ENCODE results near the gene FAM228B.

Gene FAM228B

DNA sequence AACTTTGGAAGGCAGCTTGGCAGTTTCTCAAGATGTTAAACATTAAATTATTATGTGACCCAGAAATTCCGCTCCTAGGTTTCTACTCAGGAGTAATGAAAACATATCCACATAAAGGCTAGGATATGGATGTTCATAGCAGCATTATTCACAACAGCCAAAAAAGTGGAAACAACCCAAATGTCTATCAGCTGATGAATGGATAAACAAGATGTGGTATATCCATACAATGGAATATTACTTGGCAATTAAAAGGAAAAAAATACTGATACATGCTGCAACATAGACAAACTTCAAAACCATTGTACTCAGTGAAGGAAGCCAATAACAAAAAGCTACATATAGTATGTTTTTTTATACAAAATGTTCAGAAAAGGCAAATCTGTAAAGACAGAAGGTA is 39.2 kb downstream of the FAM228B start:
- Histone ChIP-seq H3K9me3 (ENCODE audit: control insufficient read depth, low read length) (peaks cover 4% of the 10 kb centered on the region), H3K4me3 (ENCODE audit: low read length) (no peak overlapping the region), H3K27me3 (replicated peaks; ENCODE audit: control insufficient read depth, insufficient read depth, low read length) (no peaks in the 10 kb centered on the region), H3K9ac (ENCODE audit: low read length) (no peak overlapping the region), H3K4me1 (ENCODE audit: control insufficient read depth, insufficient read depth, low read length) (no peaks in the 10 kb centered on the region), H3K36me3 (ENCODE audit: control insufficient read depth, insufficient read depth, low read length, severe bottlenecking) (no peaks in the 10 kb centered on the region)
- no peak for DNase-seq (ENCODE audit: low read depth)

DNA sequence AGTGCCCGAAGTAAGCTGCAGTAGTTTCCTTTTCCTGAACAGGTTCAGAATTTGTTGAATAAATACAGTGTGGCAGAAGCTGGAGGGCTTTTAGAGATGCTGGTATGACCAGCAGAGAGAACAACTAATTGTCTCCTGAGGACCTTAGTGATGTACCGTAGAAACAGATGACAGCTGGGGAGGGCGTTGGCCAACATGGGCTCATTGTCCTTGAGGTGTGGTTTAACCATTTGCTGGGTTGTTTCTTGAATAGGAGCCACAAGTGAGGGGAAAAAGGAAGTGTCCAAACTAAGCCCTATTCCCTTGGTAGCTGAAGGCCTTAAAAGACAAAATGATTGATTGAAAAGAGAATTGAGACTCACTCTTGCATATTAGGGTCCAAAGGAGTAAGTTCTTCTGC is 39.9 kb downstream of the FAM228B start:
- Histone ChIP-seq H3K9ac (ENCODE audit: low read length) (no peak overlapping the region), H3K36me3 (ENCODE audit: control insufficient read depth, insufficient read depth, low read length, severe bottlenecking) (no peaks in the 10 kb centered on the region), H3K27me3 (replicated peaks; ENCODE audit: control insufficient read depth, insufficient read depth, low read length) (no peaks in the 10 kb centered on the region), H3K4me1 (ENCODE audit: control insufficient read depth, insufficient read depth, low read length) (no peaks in the 10 kb centered on the region), H3K9me3 (ENCODE audit: control insufficient read depth, low read length) (peaks cover 4% of the 10 kb centered on the region), H3K4me3 (ENCODE audit: low read length) (no peak overlapping the region)
- DNase-seq (ENCODE audit: low read depth), result no peak

- Histone ChIP-seq H3K9ac (ENCODE audit: low read length) (no peak overlapping the region), H3K27me3 (replicated peaks; ENCODE audit: control insufficient read depth, insufficient read depth, low read length) (no peaks in the 10 kb centered on the region), H3K4me1 (ENCODE audit: control insufficient read depth, insufficient read depth, low read length) (no peaks in the 10 kb centered on the region), H3K9me3 (ENCODE audit: control insufficient read depth, low read length) (peaks cover 4% of the 10 kb centered on the region), H3K4me3 (ENCODE audit: low read length) (no peak overlapping the region), H3K36me3 (ENCODE audit: control insufficient read depth, insufficient read depth, low read length, severe bottlenecking) (no peaks in the 10 kb centered on the region)
- DNase-seq (ENCODE audit: low read depth), result no peak
These were observed 40.3 kb downstream of the FAM228B start for GRCh38 chr2:24163601-24164000.

GRCh38 chr2:24164416-24164973 is 41.2 kb downstream of the FAM228B start:
- Histone ChIP-seq H3K27me3 (replicated peaks; ENCODE audit: control insufficient read depth, insufficient read depth, low read length) (no peaks in the 10 kb centered on the region), H3K4me1 (ENCODE audit: control insufficient read depth, insufficient read depth, low read length) (no peaks in the 10 kb centered on the region), H3K36me3 (ENCODE audit: control insufficient read depth, insufficient read depth, low read length, severe bottlenecking) (no peaks in the 10 kb centered on the region), H3K9ac (ENCODE audit: low read length) (no peak overlapping the region), H3K4me3 (ENCODE audit: low read length) (no peak overlapping the region), H3K9me3 (ENCODE audit: control insufficient read depth, low read length) (peaks cover 4% of the 10 kb centered on the region)
- peak; percentile 2 for DNase-seq (ENCODE audit: low read depth)

DNA sequence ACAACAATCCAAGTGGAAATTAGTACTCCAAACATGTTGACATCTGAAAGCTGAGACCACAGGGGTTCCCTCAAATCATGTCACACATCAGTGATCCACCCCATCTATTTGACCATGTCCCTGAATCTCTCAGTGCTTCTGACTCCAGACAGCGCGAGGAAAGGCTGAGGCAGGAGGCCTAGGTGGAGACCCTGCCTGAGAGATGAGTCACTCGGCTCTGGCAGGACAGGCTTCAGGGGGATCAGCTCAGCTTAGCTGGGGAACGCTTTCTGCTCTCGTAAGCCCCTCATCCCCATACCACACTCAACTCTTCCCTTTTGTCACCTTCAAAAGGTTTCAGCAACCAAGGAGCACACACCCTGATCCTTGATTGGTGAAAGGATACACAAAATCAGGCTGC is 45.8 kb downstream of the FAM228B start:
- Histone ChIP-seq H3K36me3 (ENCODE audit: control insufficient read depth, insufficient read depth, low read length, severe bottlenecking) (no peaks in the 10 kb centered on the region), H3K27me3 (replicated peaks; ENCODE audit: control insufficient read depth, insufficient read depth, low read length) (no peaks in the 10 kb centered on the region), H3K9me3 (ENCODE audit: control insufficient read depth, low read length) (no peaks in the 10 kb centered on the region), H3K9ac (ENCODE audit: low read length) (no peak overlapping the region), H3K4me1 (ENCODE audit: control insufficient read depth, insufficient read depth, low read length) (no peaks in the 10 kb centered on the region), H3K4me3 (ENCODE audit: low read length) (no peak overlapping the region)
- no peak for DNase-seq (ENCODE audit: low read depth)

- H3K36me3 ChIP-seq (ENCODE audit: control insufficient read depth, insufficient read depth, low read length, severe bottlenecking), result no peaks in the 10 kb centered on the region
- H3K27me3 ChIP-seq (replicated peaks; ENCODE audit: control insufficient read depth, insufficient read depth, low read length), result no peaks in the 10 kb centered on the region
- peak within 1 kb of the TSS; percentile 66 for H3K4me3 ChIP-seq (ENCODE audit: low read length)
- no peaks in the 10 kb centered on the region for H3K9me3 ChIP-seq (ENCODE audit: control insufficient read depth, low read length)
- peak within 1 kb of the TSS; percentile 63 for H3K9ac ChIP-seq (ENCODE audit: low read length)
- H3K4me1 ChIP-seq (ENCODE audit: control insufficient read depth, insufficient read depth, low read length), result peaks cover 8% of the 10 kb centered on the region
- no peak for DNase-seq (ENCODE audit: low read depth)
These were observed 51.6 kb downstream of the FAM228B start, which contains the start of gene FAM228A for GRCh38 chr2:24174851-24175277. TSS of gene FAM228A (plus strand) at chr2:24175053. CDS start at chr2:24175481, 428 bp downstream.

DNA sequence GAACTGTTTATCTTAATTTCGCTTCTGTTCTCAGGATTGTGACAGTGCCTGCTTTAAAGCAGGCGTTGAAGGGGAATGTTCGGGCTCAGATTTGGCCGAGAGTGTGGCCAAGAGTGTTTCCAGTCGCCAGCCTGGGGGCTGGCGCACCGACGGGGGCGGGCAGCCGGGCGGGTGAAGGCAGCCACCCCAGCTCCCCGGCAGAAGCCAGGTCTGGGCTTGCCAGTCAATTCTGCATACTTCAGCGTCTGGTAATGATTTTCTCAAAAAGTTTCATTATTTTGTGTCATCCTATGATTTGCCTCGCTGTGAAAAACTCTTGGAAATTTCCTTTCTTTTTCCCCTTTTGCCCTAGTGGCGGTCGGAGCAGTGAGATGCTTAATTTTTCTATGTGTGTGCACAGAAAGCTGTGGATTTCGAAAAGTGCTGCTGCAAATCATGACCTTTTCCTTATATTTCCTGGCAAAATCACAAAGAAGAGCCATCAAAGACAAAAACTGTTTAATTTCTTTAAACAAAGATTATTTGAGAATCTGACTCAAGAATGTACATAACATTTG is 52.4 kb downstream of the FAM228B start:
- no peaks in the 10 kb centered on the region for H3K27me3 ChIP-seq (replicated peaks; ENCODE audit: control insufficient read depth, insufficient read depth, low read length)
- H3K9me3 ChIP-seq (ENCODE audit: control insufficient read depth, low read length), result no peaks in the 10 kb centered on the region
- H3K9ac ChIP-seq (ENCODE audit: low read length), result peak overlapping the region; percentile 63
- DNase-seq (ENCODE audit: low read depth), result peak; percentile 9
- no peaks in the 10 kb centered on the region for H3K36me3 ChIP-seq (ENCODE audit: control insufficient read depth, insufficient read depth, low read length, severe bottlenecking)
- peak overlapping the region; percentile 66 for H3K4me3 ChIP-seq (ENCODE audit: low read length)
- H3K4me1 ChIP-seq (ENCODE audit: control insufficient read depth, insufficient read depth, low read length), result peaks cover 8% of the 10 kb centered on the region

- no peaks in the 10 kb centered on the region for H3K36me3 ChIP-seq (ENCODE audit: control insufficient read depth, insufficient read depth, low read length, severe bottlenecking)
- H3K4me1 ChIP-seq (ENCODE audit: control insufficient read depth, insufficient read depth, low read length), result peaks cover 8% of the 10 kb centered on the region
- DNase-seq (ENCODE audit: low read depth), result no peak
- H3K9ac ChIP-seq (ENCODE audit: low read length), result peak overlapping the region; percentile 63
- no peaks in the 10 kb centered on the region for H3K9me3 ChIP-seq (ENCODE audit: control insufficient read depth, low read length)
- H3K4me3 ChIP-seq (ENCODE audit: low read length), result no peak overlapping the region
- no peaks in the 10 kb centered on the region for H3K27me3 ChIP-seq (replicated peaks; ENCODE audit: control insufficient read depth, insufficient read depth, low read length)
These were observed 53.1 kb downstream of the FAM228B start for GRCh38 chr2:24176326-24176725.

DNA sequence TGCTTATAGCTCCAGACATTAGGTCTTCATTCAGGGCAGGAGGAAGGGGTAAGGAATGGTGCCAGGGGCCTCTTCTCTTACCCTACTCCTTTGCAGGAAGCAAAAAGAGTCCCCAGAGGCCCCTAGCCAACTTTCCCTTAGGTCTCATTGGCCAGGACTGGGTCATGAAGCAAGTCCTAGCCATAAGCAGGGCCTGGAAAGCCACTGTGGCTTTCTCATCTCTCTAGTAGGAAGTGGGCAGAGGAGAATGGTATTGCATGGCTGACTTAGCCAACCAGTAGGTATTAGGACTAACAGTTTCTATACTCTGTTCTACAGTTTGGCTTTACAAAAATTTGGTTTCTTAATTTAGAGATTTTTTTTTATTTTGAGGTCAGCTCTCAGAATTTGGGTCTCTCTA is 56.4 kb downstream of the FAM228B start:
- Histone ChIP-seq H3K4me1 (ENCODE audit: control insufficient read depth, insufficient read depth, low read length) (peaks cover 8% of the 10 kb centered on the region), H3K36me3 (ENCODE audit: control insufficient read depth, insufficient read depth, low read length, severe bottlenecking) (no peaks in the 10 kb centered on the region), H3K27me3 (replicated peaks; ENCODE audit: control insufficient read depth, insufficient read depth, low read length) (no peaks in the 10 kb centered on the region), H3K9ac (ENCODE audit: low read length) (no peak overlapping the region), H3K4me3 (ENCODE audit: low read length) (no peak overlapping the region), H3K9me3 (ENCODE audit: control insufficient read depth, low read length) (no peaks in the 10 kb centered on the region)
- no peak for DNase-seq (ENCODE audit: low read depth)

DNA sequence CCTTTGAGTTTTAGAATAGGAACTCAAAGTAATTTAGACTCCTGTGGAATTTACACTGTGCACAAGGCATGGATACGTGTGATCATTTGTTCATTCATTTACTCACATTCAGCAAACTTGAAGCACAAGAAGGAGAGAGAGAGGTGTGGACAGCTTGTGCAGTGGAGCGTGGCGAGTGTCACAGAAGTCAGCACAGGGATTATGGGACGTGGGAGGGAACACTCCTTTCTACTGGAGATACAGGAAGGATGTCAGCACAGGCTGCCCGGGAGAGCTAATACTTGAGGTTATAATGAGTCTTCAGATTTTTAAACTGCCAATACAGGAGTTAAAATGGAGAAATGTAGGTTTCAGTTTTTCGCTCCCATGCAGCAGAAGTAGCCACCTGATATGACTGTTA is 58.6 kb downstream of the FAM228B start:
- Histone ChIP-seq H3K9ac (ENCODE audit: low read length) (no peak overlapping the region), H3K4me3 (ENCODE audit: low read length) (no peak overlapping the region), H3K9me3 (ENCODE audit: control insufficient read depth, low read length) (no peaks in the 10 kb centered on the region), H3K36me3 (ENCODE audit: control insufficient read depth, insufficient read depth, low read length, severe bottlenecking) (no peaks in the 10 kb centered on the region), H3K27me3 (replicated peaks; ENCODE audit: control insufficient read depth, insufficient read depth, low read length) (no peaks in the 10 kb centered on the region), H3K4me1 (ENCODE audit: control insufficient read depth, insufficient read depth, low read length) (no peaks in the 10 kb centered on the region)
- no peak for DNase-seq (ENCODE audit: low read depth)

GRCh38 chr2:24182507-24182906 is 59.2 kb downstream of the FAM228B start:
- no peak overlapping the region for H3K4me3 ChIP-seq (ENCODE audit: low read length)
- no peaks in the 10 kb centered on the region for H3K4me1 ChIP-seq (ENCODE audit: control insufficient read depth, insufficient read depth, low read length)
- H3K36me3 ChIP-seq (ENCODE audit: control insufficient read depth, insufficient read depth, low read length, severe bottlenecking), result no peaks in the 10 kb centered on the region
- H3K9ac ChIP-seq (ENCODE audit: low read length), result no peak overlapping the region
- H3K9me3 ChIP-seq (ENCODE audit: control insufficient read depth, low read length), result peaks cover 3% of the 10 kb centered on the region
- no peak for DNase-seq (ENCODE audit: low read depth)
- H3K27me3 ChIP-seq (replicated peaks; ENCODE audit: control insufficient read depth, insufficient read depth, low read length), result no peaks in the 10 kb centered on the region

Data from adipocyte (in vitro differentiated cells).